ENCODE measurements around the gene CTU1.

DNA sequence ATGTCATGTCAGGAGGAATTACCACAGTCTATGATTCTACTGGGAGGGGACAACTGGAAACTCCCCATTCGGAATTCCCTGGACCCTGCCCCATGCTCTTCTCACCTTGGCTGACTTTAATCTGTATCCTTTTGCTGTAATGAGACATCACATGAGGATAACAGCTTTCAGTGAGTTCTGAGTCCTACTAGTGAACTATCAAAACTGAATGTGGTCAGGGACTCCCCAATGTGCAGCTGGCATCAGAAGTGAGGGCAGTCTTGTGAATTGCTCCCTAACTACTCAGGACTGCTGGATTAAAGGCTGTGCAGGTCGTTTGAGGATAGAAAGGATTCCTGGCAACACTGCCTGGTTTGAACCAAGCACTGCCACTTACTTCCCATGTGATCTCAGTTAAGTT is 49.1 kb upstream of the CTU1 start:
- TF ChIP-seq, protein P1, sequence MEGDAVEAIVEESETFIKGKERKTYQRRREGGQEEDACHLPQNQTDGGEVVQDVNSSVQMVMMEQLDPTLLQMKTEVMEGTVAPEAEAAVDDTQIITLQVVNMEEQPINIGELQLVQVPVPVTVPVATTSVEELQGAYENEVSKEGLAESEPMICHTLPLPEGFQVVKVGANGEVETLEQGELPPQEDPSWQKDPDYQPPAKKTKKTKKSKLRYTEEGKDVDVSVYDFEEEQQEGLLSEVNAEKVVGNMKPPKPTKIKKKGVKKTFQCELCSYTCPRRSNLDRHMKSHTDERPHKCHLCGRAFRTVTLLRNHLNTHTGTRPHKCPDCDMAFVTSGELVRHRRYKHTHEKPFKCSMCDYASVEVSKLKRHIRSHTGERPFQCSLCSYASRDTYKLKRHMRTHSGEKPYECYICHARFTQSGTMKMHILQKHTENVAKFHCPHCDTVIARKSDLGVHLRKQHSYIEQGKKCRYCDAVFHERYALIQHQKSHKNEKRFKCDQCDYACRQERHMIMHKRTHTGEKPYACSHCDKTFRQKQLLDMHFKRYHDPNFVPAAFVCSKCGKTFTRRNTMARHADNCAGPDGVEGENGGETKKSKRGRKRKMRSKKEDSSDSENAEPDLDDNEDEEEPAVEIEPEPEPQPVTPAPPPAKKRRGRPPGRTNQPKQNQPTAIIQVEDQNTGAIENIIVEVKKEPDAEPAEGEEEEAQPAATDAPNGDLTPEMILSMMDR (IDR thresholded peaks at IDR 0.05 in 8 of 11, conservative IDR thresholded peaks at IDR 0.05 in 3 of 11): no peak
- TF ChIP-seq POLR2A (IDR thresholded peaks at IDR 0.05): no peak
